ENCODE results near the gene ITSN1. TPM values are rescaled to one million over a fixed set of nuclear protein-coding genes. Genes with fewer than 3 reads are reported as not detected.
A peak's percentile ranks its signal among the peaks of the same experiment; 100 is the strongest.

ITSN1 gene
- total and polyA plus RNA-seq, 2 of the 13 experiments (the other 11 are each of a cell fraction or from before 2014, with no cell fraction given): 26.1 to 33.8 TPM

DNA sequence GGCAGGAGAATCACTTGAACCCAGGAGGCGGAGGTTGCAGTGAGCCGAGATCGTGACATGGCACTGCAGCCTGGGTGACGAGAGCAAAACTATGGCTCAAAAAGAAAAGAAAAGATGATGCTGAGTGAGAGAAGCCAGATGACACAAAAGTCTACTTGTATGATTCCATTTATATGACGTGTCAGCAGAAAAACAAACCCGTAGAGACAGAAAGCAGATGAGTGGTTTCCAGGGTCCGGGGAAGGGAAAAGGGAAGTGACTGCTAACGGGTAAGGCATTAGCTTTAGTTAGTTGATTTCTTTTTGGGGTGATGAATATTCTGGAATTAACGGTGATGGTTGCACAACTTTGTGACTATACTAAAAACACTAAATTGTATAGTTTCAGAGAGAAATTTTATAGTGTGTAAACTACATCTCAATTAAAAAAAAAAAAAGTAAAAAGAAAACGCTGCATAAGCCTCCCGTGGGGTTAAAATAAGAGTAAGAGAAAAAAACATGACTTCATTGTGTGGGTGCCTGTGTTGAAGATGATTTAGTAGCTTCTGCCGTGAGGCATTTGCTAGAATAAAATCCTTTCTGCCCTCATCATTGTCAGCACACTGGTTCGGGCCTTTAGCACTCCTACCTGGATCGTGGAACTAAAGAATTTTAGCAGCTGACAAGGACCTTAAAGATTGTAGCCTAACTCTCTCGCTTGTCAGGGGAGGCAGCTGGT lies 298.0 kb downstream of the ITSN1 start:
- Histone ChIP-seq H3K27me3 (ENCODE audit: control insufficient read depth in 1 of 2, insufficient read depth in 2 of 2, low read length in 2 of 2) (no peaks in the 10 kb centered on the region), H2AFZ (ENCODE audit: low read length) (no peak overlapping the region), H3K9ac (ENCODE audit: insufficient read depth, low read depth, low read length) (no peak overlapping the region), H3K4me2 (ENCODE audit: low read depth, low read length) (0 out of 2 replicates have a peak overlapping the region, but pooled peaks have one; percentile 3), H3K27ac (ENCODE audit: extremely low read length, insufficient read depth, low read length) (no peak overlapping the region), H3K4me3 (replicated peaks in 1 of 3; ENCODE audit: insufficient read depth in 1 of 3, low read depth in 2 of 3, low read length in 3 of 3) (no peak overlapping the region), H3K79me2 (ENCODE audit: insufficient read depth, low read length) (no peaks in the 10 kb centered on the region), H3K4me1 (ENCODE audit: insufficient read depth, low read length) (peaks cover 8% of the 10 kb centered on the region; the same call in 1 of the 2 replicates), H3K9me3 (ENCODE audit: low read length) (no peaks in the 10 kb centered on the region), H4K20me1 (ENCODE audit: insufficient read depth, low read length) (no peaks in the 10 kb centered on the region), H3K36me3 (replicated peaks in 1 of 2; ENCODE audit: control insufficient read depth in 1 of 2, insufficient read depth in 2 of 2, low read length in 2 of 2) (no peaks in the 10 kb centered on the region)
- FAIRE-seq: no peak
- no peak for DNase-seq (ENCODE audit: low spot score)
- ATAC-seq: no peak
- POLR2A ChIA-PET: no interaction called here
- CTCF ChIA-PET (ENCODE audit: low intra/inter-chr PET ratio, low total read pairs): no interaction called here
- intact Hi-C loops (cut with micrococcal nuclease; ENCODE audit: unreplicated experiment): no loop called here
- in situ Hi-C loops (cut with HindIII; ENCODE audit: extremely low pct_ligation_motif_present, low pct_unique_long_range_greater_than_20kb): no loop called here
- 66% methylated on average over 14 of the region's 15 CpGs for WGBS (ENCODE audit: low lambda C conversion rate)
- BruUV-seq (replicated peaks): no TSS peak
- TF ChIP-seq ERF (CRISPR knock-in tag; IDR thresholded peaks at IDR 0.05) (no peak), ZC3H13 (CRISPR knock-in tag; IDR thresholded peaks at IDR 0.05) (no peak), HDAC6 (IDR thresholded peaks at IDR 0.05; ENCODE audit: low read depth, low read length) (no peak), MAFK (conservative IDR thresholded peaks at IDR 0.05 in 1 of 2, IDR thresholded peaks at IDR 0.05 in 1 of 2; ENCODE audit: low read length in 2 of 2) (peak; percentile 93 to 95), ATAD3A (CRISPR knock-in tag; IDR thresholded peaks at IDR 0.05) (no peak)
- TF ChIP-seq, protein P1, sequence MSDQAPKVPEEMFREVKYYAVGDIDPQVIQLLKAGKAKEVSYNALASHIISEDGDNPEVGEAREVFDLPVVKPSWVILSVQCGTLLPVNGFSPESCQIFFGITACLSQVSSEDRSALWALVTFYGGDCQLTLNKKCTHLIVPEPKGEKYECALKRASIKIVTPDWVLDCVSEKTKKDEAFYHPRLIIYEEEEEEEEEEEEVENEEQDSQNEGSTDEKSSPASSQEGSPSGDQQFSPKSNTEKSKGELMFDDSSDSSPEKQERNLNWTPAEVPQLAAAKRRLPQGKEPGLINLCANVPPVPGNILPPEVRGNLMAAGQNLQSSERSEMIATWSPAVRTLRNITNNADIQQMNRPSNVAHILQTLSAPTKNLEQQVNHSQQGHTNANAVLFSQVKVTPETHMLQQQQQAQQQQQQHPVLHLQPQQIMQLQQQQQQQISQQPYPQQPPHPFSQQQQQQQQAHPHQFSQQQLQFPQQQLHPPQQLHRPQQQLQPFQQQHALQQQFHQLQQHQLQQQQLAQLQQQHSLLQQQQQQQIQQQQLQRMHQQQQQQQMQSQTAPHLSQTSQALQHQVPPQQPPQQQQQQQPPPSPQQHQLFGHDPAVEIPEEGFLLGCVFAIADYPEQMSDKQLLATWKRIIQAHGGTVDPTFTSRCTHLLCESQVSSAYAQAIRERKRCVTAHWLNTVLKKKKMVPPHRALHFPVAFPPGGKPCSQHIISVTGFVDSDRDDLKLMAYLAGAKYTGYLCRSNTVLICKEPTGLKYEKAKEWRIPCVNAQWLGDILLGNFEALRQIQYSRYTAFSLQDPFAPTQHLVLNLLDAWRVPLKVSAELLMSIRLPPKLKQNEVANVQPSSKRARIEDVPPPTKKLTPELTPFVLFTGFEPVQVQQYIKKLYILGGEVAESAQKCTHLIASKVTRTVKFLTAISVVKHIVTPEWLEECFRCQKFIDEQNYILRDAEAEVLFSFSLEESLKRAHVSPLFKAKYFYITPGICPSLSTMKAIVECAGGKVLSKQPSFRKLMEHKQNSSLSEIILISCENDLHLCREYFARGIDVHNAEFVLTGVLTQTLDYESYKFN (CRISPR knock-in tag; conservative IDR thresholded peaks at IDR 0.05): no peak
- TF ChIP-seq, protein P2, sequence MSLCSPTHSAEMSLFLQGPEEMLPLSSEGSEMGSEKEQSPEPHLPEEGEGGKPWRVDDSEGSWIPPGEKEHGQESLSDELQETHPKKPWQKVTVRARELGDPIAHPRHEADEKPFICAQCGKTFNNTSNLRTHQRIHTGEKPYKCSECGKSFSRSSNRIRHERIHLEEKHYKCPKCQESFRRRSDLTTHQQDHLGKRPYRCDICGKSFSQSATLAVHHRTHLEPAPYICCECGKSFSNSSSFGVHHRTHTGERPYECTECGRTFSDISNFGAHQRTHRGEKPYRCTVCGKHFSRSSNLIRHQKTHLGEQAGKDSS (CRISPR knock-in tag; IDR thresholded peaks at IDR 0.05; ENCODE audit: borderline replicate concordance, low read depth): no peak
- TF ChIP-seq, protein P3, sequence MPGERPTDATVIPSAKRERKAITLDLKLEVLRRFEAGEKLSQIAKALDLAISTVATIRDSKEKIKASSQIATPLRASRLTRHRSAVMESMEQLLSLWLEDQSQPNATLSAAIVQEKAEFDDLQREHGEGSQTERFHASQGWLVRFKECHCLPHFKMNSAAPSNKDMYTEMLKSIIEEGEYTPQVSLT (CRISPR knock-in tag; IDR thresholded peaks at IDR 0.05; ENCODE audit: borderline replicate concordance, low read depth): no peak
- TF ChIP-seq, protein P4, sequence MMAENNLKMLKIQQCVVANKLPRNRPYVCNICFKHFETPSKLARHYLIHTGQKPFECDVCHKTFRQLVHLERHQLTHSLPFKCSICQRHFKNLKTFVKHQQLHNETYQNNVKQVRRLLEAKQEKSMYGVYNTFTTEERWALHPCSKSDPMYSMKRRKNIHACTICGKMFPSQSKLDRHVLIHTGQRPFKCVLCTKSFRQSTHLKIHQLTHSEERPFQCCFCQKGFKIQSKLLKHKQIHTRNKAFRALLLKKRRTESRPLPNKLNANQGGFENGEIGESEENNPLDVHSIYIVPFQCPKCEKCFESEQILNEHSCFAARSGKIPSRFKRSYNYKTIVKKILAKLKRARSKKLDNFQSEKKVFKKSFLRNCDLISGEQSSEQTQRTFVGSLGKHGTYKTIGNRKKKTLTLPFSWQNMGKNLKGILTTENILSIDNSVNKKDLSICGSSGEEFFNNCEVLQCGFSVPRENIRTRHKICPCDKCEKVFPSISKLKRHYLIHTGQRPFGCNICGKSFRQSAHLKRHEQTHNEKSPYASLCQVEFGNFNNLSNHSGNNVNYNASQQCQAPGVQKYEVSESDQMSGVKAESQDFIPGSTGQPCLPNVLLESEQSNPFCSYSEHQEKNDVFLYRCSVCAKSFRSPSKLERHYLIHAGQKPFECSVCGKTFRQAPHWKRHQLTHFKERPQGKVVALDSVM (CRISPR knock-in tag; IDR thresholded peaks at IDR 0.05): no peak
